Posterior vena cava (tissue), 2 donors: ENCODE results near the gene GAB4. TPM values are rescaled to one million over a fixed set of nuclear protein-coding genes. Genes with fewer than 3 reads are reported as not detected.
A peak's percentile ranks its signal among the peaks of the same experiment; 100 is the strongest.
"Not testable (repeated sequence)": the region's sequence is repeated elsewhere in the genome, so short reads cannot be mapped to it uniquely, and the experiment has no call there.

Source experiments
- DNase-seq: peaks from one replicate; pipeline ENCODE4 v3.0.0-alpha.2; 2020; ENCODE audit warnings: low spot score
- intact Hi-C, 2 donors: fragments of 100-400 bp; cut with DNase I; formaldehyde crosslinking; loops; one replicate each; pipeline versions ENCODE4 v1.14.1 to v1.14.2; 2022 to 2023
- long read RNA-seq, 2 donors: library from polyadenylated mRNA; unstranded; transcript quantifications; one replicate each; pipeline ENCODE4 v2.0.0, GENCODE V29; 2020 to 2021
- total RNA-seq, 2 donors: library from RNA; stranded (reverse); fragmentation: NEBNext Ultra II Directional; extraction: Animal tissue kit (Norgen Biotek cat#: 25700); gene quantifications; one replicate each; pipeline ENCODE4 v1.2.1, GENCODE V29; 2021
- donor health status: DM: yes; HTN: yes; CAD: no.
- donor health status: DM: yes; HTN: yes; CAD: no.

GAB4 gene
- total RNA-seq, result not detected
- long read RNA-seq, donor 1, result 0 reads
- long read RNA-seq, donor 2, result 0 reads

- no peak for DNase-seq
- intact Hi-C loops, result no loop called here
Measured at GRCh38 chr22:17007852-17008731, at the start of gene GAB4. TSS of gene GAB4 (minus strand) at chr22:17008222. CDS start at chr22:17008114, 108 bp downstream.

GRCh38 chr22:17056807-17057206 is 48.8 kb upstream of the GAB4 start:
- no peak for DNase-seq
- intact Hi-C loops, result no loop called here

- DNase-seq, result no peak
- intact Hi-C loops, result no loop called here
Measured at GRCh38 chr22:17056058-17056457, 48.0 kb upstream of the GAB4 start.

- intact Hi-C loops, result no loop called here
- no peak for DNase-seq
Measured at GRCh38 chr22:17047656-17048055, 39.6 kb upstream of the GAB4 start.

GRCh38 chr22:17046566-17047348 is 38.7 kb upstream of the GAB4 start:
- no peak for DNase-seq
- intact Hi-C loops, result no loop called here

- no peak for DNase-seq
- intact Hi-C loops, result no loop called here
Measured at GRCh38 chr22:17043521-17043920, 35.5 kb upstream of the GAB4 start.

GRCh38 chr22:17036842-17037711 is 29.1 kb upstream of the GAB4 start:
- intact Hi-C loops, DNase-seq: not testable (repeated sequence)

GRCh38 chr22:17035976-17036841 is 28.2 kb upstream of the GAB4 start:
- DNase-seq, intact Hi-C loops: not testable (repeated sequence)

GRCh38 chr22:17035246-17035645 is 27.2 kb upstream of the GAB4 start:
- intact Hi-C loops, result no loop called here
- DNase-seq, result no peak

GRCh38 chr22:17034532-17034931 is 26.5 kb upstream of the GAB4 start:
- intact Hi-C loops, result not testable (repeated sequence)

GRCh38 chr22:17032277-17032676 is 24.3 kb upstream of the GAB4 start:
- intact Hi-C loops, result not testable (repeated sequence)
- peak; percentile 85 for DNase-seq

More at GRCh38 chr22:17034532-17034931, 26.5 kb upstream of the GAB4 start:
- not testable (repeated sequence) for DNase-seq

- DNase-seq, intact Hi-C loops: not testable (repeated sequence)
Measured at GRCh38 chr22:17024380-17024779, 16.4 kb upstream of the GAB4 start.

GRCh38 chr22:17015552-17015951 is 7.5 kb upstream of the GAB4 start:
- intact Hi-C loops, DNase-seq: not testable (repeated sequence)

- DNase-seq, intact Hi-C loops: not testable (repeated sequence)
Measured at GRCh38 chr22:17014101-17014440, 6.0 kb upstream of the GAB4 start.

- intact Hi-C loops, result no loop called here
- DNase-seq, result no peak
Measured at GRCh38 chr22:17013396-17014100, 5.5 kb upstream of the GAB4 start.

- intact Hi-C loops, result no loop called here
- DNase-seq, result no peak
Measured at GRCh38 chr22:17012267-17012666, 4.2 kb upstream of the GAB4 start.

- no peak for DNase-seq
- intact Hi-C loops, result no loop called here
Measured at GRCh38 chr22:17009640-17010291, 1.7 kb upstream of the GAB4 start.
